Measurements from ENCODE around the gene TOR4A.
"Not testable (repeated sequence)": the region's sequence is repeated elsewhere in the genome, so short reads cannot be mapped to it uniquely, and the experiment has no call there.

TOR4A gene

DNA sequence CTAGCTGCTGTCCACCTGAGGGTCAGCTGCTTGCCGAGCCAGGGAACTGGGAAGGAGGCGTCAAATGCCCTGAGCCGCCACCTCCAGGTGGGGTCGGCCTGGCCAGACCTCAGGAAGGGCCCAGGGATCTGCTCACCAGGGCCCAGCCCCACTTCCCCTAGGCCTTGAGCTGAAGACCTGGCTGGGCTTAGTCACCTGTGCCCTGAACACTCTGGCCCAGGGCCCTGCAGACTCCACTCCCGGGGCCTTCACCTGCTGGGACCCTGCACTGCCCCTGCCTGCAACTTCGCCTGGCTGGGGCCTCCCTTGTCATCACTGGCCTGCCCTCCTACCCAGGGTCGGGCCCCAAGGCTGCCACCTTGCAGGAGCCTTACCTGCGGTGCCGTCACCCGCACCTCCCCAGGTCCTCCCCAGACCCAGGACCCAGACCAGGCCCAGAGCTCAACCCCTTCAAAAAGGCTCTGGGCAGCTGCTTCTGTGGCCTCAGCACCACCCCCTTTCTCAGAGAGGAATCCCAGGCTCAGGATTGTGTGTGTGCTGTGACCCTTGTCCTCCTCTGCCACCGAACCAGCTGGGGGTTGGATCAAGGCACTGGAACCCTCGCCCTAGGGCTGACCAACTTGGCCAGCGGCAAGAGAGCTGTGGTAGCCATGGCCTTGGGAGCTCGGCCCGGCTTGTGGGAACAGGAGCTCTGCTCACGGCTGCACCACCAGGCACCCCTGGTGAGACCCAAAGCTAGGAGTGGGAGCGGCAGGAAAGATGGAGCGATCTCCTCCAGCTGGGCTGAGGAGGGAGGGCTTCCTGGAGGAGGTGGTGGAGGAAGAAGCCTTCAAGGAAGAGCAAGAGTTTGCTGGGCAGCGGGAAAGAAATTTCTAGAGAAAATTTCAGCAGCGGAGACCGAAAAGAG is 23.6 kb upstream of the TOR4A start:
- no peak for DNase-seq

DNA sequence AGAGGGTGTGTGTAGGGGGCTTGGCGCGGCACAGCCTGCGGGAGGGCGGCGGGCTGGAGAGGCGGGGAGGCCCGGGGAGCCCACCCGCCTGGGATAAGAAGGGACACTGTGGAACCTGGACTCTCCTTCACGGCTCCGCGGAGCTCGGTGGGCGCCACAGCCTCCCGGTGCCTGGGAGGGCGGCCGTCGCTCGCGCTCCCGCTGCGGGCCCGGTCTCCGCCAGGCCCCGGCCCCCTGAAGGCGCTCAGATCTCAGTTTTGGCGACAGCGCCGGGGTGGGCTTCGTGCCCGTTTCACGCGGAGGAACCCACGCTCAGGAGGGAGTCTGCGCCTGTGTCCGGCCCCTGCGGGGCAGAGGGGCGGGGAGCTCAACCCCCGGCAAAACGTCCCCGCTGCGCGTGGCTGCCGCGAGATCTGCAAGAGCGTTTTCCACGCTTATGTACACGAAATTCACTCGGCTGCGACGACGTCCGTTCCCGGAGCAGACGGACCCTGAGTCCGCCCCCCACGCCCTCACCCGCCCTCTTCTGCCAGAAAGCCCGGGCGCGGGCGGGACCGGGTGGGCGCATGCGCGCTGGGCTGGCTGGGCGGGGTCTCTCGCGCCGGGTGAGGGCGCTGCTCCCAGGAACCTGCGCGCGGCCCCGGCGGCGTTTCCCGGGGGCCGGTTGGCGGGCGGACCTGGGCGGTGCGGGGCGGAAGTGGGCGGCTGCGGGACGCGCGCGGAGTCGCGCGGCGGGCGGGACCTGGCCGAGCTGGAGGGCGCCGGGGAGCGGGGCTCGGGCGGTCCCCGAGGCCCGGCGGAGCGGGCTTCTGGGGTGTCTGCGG is 22.7 kb upstream of the TOR4A start, which contains the start of gene NELFB:
Gene NELFB, plus strand, starts transcription at position 704 of the 824 bp plus-strand sequence.
- DNase-seq: peak; percentile 98

DNA sequence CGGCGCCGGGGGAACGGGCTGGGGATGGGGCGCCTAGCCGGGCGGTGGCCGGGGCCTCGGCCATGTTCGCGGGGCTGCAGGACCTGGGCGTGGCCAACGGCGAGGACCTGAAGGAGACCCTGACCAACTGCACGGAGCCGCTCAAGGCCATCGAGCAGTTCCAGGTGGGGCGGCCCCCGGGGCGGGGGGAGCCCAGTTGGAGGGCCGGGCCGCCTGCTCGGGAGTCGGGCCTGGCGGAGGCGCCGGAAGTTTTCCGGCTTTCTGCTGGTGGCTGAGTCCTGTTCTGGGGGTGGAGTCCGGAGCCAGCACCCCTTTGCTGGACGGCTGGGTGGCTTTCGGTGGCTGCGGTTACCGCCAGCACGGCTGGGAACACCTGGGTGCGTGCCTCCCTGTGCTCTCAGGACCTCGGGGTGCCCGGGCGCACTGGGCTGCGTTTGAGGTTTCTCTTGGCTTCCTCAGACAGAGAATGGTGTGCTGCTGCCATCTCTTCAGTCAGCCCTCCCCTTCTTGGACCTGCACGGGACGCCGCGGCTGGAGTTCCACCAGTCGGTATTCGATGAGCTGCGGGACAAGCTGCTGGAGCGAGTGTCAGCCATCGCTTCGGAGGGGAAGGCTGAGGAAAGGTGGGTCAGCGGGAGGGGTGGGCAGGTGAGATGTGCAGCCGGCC is 21.9 kb upstream of the TOR4A start:
- no peak for DNase-seq

DNA sequence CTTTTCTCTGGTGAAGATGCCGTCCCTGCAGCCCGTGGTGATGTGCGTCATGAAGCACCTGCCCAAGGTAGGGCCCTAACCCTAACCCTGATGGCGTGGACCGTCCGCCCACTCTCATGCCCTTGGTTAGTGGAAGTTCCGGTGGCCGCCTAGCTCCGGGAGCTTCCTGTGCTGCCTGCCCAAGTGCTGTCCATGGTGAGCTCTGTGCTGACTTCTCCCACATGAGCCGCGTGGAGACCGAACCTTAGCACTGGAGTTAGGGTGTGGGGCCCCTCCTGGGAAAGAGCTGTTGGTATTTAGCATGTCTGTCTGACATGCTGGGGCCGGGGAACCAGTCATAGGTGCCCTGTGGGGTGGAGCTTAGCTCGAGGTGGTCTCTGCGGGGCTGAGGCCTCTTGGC is 21.2 kb upstream of the TOR4A start:
- DNase-seq: no peak

DNA sequence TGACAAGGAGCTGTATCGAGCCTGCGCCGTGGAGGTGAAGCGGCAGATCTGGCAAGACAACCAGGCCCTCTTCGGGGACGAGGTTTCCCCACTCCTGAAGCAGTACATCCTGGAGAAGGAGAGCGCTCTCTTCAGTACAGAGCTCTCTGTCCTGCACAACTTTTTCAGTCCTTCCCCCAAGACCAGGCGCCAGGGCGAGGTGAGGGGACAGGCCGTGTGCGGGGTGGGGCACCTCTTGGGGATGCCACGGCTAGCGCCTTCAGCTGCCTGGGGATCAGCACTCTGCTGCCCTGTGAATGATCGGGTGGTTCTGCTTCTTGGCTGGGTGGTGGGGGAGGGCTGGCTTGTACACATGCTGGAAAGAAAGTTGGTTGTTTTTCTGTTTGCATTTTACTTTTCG is 20.7 kb upstream of the TOR4A start:
- DNase-seq: no peak

DNA sequence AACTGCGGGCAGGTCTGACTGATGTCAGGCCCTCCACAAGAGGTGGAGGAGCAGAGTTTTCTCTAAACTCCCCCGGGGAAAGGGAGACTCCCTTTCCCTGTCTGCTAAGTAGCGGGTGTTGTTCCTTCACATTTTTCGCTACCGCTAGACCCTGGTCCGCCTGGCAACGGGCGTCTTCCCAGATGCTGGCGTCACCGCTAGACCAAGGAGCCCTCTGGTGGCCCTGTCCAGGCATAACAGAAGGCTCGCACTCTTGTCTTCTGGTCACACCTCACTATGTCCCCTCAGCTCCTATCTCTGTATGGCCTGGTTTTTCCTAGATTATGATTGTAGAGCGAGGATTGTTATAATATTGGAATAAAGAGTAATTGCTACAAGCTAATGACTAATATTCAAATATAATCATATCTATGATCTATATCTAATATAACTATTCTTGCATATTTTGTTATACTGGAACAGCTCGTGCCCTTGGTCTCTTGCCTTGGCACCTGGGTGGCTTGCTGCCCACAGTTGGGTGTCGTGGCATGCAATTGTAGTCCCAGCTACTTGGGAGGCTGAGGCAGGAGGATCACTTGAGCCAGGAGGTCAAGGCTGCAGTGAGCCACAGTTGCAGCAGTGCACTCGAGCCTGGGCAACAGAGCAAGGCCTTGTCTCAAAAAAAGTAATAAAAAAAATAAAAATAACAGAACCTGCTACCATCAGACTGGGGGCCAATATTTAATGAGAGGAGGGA is 15.2 kb upstream of the TOR4A start:
- DNase-seq: not testable (repeated sequence)

DNA sequence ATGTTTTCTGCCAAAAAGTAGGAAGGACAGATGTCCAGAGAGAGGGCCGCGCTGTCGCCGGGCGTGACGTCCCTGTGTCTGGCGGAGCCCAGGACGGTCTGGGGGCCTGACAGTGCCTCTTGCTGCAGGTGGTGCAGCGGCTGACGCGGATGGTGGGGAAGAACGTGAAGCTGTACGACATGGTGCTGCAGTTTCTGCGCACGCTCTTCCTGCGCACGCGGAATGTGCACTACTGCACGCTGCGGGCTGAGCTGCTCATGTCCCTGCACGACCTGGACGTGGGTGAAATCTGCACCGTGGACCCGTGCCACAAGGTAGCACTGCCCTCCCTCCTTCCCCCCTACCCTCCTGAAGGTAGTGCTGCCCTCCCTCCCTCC is 14.6 kb upstream of the TOR4A start:
- no peak for DNase-seq

DNA sequence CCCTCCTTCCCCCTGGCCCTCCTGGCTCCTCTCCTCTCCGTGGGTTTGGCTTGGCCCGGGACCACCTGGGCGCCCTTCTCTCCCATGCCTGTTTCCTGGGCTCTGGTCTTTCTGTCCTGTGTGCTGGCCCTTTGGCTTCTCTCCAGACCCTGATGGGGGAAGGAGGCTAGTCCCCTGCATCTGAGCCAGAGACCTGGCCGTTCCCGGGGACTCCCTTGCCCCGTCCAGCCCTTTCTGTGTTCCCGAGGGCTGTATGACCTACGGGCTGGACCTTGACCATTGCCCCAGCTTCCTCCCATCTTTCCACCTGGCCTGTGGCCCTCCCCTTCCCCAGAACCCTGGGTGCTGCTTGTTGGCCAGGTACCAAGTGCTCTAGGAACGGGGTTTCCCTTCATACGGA is 14.0 kb upstream of the TOR4A start:
- DNase-seq: no peak

DNA sequence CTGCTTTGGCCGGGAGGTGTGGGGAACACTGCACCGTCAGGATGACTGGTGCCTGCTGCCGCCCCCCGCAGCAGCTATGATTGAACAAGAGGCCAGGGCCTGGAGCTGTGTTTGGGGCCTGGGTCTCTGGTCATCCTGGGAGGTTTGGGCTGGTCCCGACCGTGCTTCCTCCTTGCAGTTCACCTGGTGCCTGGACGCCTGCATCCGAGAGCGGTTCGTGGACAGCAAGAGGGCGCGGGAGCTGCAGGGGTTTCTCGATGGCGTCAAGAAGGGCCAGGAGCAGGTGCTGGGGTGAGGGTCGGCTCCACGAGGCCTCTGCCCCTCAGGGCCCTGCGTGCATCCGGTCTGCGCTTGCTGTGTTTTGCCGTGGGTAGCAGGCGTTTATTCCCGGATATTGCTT is 13.5 kb upstream of the TOR4A start:
- no peak for DNase-seq

DNA sequence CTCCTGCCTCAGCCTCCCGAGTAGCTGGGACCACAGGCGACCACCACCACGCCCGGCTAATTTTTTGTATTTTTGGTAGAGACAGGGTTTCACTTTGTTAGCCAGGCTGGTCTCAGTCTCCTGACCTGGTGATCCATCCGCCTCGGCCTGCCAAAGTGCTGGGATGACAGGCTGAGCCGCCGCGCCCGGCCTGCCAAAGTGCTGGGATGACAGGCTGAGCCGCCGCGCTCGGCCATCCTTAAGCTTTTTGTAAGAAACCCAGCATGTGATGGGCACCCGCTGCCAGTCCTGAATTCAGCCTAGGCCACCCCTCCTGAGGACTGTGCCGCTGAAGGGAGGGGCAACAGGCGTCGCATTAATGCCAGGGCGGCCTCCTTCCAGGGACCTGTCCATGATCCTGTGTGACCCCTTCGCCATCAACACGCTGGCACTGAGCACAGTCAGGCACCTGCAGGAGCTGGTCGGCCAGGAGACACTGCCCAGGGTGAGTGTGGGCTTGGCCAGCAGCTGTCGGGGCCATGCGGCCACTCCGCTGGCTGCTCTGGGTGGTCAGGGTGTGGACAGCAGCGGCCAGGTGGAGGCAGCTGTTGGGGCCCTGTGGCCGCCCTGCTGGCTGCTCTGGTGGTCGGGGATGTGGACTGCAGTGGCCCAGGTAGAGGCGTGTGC is 11.9 kb upstream of the TOR4A start:
- DNase-seq: no peak

DNA sequence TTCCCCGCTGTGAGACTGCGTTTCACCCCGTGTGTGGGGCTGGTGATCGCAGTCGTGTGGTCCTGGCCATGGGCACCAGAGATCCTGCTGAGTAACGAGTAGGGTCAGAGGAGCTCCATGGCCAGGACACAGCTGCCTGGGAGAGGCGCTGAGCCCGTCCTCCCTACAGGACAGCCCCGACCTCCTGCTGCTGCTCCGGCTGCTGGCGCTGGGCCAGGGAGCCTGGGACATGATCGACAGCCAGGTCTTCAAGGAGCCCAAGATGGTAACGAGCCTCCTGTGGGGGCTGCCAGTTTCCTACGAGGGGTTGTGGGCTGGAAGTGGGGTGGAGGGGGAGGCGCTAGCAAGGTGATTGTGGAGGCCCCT is 11.4 kb upstream of the TOR4A start:
- DNase-seq: no peak

DNA sequence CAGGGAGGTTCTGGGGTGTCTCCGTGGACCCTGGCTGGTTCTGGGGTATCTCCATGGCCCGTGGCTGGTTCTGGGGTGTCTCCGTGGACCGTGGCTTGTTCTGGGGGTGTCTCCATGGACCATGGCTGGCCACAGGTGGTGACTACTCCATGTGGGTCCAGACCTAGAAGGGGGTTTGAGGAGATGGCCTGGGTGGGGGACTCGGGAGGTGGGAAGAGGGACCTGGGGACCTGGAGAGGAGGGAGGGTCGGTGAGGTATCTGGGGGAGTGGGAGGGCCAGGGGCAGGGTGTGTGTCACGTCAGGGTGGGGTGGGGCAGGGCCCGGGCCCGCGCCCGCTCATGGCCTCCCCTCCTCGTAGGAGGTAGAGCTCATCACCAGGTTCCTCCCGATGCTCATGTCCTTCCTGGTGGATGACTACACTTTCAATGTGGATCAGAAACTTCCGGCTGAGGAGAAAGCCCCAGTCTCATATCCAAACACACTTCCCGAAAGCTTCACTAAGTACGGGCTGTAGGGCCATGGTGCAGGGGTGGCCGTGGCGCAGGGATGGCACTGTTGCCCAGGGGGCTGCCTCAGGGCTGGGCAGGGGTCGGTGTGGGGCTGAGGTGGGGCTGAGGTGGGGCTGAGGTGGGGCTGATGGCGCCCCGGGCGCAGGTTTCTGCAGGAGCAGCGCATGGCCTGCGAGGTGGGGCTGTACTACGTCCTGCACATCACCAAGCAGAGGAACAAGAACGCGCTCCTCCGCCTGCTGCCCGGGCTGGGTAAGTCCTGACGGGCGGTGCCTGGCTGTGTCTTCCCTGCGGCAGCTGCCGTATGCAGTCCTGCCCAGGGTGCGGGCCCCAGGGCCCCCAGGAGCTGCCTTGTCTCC is 10.7 kb upstream of the TOR4A start:
- DNase-seq: no peak

DNA sequence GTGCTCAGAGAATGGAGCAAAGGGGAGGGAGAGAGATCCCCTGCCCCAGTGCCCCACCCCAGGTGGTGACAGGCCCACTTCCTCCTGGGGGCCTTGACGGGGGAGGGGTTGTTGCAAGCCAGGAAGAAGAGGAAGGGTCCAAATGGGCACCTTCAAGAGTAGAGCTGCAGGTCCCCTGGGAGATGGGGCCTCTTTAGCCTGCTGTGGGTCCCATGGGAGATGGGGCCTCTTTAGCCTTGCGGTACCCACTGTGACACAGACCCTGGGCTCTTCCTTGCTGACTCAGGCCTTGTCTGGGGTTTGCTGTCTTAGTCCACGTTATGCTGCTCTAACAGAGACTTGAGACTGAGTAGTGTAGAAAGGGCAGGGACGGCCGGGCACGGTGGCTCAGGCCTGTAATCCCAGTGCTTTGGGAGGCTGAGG is 9.6 kb upstream of the TOR4A start:
- DNase-seq: no peak

DNA sequence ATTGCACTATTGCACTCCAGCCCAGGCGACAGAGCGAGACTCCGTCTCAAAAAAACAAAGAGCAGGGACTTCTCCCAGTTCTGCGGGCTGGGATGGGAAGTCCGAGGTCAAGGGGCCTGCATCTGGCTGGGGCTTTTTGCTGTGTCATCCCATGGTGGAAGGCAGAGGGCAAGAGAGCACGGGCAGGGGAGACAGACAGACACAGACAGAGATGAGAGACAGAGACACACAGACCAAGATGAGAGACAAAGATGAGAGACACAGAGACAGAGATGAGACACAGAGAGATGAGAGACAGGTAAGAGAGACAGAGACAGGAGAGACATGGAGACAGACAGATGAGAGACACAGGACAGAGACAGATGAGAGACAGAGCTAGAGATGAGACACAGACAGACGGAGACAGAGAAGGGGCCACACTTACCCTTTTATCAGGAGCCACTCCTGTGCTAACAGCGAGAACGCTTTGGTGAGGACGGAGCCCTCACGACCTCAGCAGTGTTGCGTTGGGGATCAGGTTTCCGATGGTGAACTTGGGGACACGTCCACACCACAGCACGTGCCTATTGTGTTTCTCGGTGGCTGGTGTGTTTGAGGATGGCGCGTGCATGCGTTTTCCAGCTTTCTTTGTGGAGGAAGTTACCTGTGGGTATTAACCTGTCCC is 8.9 kb upstream of the TOR4A start:
- DNase-seq: no peak

DNA sequence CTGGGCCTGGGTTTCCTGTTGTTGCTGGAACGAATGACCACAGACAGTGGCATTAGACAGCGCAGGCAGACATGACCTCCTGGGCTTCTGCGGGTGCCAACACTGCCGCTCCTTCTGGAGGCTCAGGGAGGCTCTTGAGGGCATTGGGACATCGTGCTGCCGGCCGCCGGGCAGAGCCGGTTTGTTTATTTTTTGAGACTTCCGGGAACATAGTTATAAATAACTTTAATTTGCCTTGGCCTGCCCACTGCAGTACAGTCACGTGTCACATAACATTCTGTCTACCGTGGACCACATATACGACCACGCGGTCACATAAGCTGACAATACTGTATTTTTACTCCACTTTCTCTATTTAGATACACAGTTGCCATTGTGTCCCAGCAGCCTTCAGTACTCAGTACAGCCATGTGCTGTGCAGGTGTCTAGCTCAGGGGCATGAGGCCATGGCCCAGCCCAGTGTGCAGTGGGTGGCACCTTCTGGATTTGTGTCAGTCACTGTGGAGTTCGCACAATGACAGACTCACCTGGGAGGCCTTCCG is 8.2 kb upstream of the TOR4A start:
- DNase-seq: no peak

DNA sequence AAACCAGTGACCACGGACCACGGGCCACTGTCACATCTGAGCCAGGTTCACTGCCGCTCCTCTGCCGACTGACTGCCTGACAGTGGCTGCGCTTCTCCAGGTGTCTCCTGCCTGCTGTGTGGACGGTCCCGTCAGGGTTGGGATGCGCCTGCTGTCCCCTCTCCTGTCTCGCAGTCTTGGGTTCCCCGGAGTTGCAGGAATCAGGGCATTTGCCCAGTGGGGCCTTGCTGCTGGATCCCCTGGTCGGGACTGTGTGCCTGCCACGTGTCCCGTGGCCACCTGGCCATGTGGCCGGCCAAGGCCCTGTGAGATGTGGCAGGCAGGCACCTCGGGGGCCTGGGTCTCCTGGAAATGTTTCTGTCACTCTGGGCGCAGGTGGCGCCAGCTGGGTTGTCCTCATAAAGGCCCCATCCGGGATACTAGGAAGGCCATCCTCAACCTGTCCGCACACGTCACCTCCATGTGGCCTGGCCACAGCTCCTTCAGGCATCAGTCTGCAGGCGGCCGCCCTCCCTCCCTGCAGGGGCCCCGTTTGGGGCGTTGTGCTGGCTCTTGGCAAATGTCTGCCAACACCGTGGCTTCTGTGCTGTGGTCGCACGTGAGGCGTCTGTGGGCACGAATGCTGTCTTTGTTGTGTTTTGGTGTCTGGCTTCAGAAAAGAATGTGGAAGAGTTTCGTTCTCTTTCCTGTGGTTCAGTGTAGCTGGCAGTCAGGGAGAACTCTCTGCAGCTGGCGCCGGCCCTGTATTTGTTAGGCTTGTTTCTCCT is 6.4 kb upstream of the TOR4A start:
- peak in 1 of 2 experiments; percentile 47 for DNase-seq

DNA sequence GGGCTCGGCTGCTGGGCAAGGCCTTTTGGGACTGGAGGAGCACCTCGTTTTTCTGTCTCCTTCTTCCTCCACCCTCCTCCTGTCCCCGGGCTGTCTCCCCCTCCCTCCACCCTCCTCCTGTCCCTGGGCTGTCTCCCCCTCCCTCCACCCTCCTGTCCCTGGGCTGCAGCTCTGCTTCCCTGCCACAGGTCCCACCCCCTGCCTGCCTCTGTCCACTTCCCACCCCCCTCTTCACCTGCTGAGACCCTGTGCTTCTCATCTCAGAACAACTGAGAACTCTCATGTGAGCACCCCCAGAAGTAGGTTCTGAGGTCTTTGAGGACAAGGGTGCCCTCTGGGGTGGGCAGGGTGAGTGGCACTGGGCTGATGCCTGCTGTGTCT is 5.8 kb upstream of the TOR4A start:
- no peak for DNase-seq

DNA sequence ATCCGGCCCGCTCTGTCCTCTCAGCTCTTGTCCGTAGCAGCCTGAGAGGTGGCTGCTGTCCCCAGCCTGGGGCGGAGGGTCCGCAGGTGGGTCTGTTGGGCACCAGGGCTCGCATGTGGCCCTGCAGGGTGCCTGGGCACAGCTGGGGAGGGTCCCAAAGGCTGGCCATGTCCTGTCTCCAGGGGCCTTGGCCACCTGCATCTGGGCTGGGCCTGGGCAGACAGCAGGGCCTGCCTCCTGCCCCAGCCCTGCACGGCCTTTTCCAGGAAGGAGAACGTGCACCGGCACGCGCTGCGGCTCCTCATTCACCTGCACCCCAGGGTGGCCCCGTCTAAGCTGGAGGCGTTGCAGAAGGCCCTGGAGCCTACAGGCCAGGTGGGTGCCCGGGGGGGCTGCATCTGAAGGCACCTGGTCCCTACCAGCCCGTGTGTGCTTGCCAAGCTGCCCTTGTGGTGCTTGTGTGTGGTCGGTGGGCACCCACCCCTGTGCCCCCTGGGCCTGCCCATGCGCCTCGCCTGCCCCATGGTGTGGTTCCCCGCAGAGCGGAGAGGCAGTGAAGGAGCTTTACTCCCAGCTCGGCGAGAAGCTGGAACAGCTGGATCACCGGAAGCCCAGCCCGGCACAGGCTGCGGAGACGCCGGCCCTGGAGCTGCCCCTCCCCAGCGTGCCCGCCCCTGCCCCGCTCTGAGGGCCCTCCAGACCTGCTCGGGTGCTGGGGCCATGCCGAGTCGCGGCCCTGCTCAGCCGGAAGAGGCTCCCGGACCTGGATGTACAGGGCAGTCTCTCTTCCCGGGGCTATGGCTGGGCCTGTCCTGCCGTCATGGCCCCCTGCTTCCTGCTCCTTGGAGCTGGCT is 5.1 kb upstream of the TOR4A start:
- DNase-seq: no peak

DNA sequence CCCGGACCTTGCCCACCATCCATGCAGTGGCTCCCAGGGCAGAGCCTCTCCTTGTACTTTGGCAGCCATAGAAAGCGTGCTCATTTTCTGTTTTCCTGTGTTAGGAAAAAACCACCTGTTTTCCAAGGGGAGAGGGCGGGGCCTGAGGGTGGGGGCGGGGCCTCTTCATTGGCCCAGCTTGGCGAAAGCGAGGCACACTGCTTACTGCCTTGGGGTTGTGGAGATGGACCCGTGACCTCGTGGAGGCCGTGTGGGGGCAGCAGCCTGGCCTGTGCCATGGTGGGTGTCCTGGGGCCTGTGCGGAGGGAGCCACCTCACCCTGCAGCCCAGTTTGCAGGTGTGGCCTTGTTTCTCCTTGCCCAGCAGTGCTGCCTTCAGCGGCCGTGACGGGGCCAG is 4.4 kb upstream of the TOR4A start:
- no peak for DNase-seq

Measured in activated T-cell treated with anti-CD3 and anti-CD28 coated beads, Interleukin-2, amount 50 U/mL, for 48 hours (primary cell).